Measurements from ENCODE around the gene PI4KB.

Gene PI4KB

GRCh38 chr1:151311589-151312331, 15.5 kb downstream of the PI4KB start:
- DNase-seq (ENCODE audit: low spot score), result no peak

DNA sequence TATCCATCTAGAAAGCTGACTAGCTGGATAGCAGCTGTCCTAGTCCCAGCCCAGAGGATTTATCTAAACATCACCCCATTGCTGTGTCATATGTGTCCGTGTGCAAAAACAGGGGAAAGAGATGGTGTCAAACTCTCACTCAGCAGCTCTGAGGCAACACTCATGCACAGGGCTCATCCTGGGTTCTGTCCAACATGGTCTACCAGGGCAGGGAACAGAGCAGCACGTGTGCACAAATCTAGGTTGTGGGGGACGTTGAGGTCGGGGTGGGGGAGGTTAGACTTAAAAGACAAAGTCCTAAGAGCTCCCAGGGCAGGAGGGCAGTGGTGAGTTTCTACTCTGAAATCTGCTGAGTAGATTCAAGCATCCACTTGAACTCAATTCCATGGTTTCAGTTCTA, 16.2 kb downstream of the PI4KB start:
- no peak for DNase-seq (ENCODE audit: low spot score)

GRCh38 chr1:151309811-151310323, 17.3 kb downstream of the PI4KB start:
- peak; percentile 77 for DNase-seq (ENCODE audit: low spot score)

DNA sequence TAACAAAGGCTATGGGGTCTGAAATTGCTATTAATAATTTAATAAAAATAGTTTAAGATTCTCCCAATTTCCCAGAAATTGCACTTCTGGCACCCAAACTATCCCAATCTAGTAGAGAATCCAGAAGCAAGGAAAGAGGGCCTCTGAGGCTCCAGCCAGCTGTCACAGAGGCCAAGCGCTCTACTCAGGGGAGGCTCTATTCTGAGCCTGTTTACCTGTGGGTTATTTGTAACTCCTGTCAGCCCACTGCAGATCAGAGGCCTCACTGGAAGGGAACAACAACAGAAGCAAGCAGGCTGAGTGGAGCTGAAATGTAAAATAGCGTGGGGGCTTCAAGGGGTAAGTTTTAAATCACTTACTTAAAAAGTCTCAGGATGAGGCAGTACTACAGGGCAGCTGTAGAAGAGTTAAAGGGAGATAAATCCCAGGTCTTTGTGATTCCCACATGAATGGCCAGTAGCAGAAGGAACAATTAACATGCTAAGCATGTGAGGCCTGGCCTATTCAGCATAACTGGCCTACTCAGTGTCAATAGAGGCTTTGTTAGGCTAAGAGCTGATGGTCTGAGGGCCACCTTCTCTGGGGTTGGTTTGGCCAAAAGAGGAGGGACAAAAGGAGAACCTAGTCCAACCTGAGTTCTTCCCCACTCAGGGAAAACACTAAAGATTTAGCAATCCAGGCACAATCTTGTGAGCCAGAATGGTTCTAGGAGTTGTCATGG, 32.3 kb downstream of the PI4KB start:
- DNase-seq (ENCODE audit: low spot score), result no peak

- DNase-seq (ENCODE audit: low spot score), result no peak
Measured at GRCh38 chr1:151293093-151293492, 34.1 kb downstream of the PI4KB start.

DNA sequence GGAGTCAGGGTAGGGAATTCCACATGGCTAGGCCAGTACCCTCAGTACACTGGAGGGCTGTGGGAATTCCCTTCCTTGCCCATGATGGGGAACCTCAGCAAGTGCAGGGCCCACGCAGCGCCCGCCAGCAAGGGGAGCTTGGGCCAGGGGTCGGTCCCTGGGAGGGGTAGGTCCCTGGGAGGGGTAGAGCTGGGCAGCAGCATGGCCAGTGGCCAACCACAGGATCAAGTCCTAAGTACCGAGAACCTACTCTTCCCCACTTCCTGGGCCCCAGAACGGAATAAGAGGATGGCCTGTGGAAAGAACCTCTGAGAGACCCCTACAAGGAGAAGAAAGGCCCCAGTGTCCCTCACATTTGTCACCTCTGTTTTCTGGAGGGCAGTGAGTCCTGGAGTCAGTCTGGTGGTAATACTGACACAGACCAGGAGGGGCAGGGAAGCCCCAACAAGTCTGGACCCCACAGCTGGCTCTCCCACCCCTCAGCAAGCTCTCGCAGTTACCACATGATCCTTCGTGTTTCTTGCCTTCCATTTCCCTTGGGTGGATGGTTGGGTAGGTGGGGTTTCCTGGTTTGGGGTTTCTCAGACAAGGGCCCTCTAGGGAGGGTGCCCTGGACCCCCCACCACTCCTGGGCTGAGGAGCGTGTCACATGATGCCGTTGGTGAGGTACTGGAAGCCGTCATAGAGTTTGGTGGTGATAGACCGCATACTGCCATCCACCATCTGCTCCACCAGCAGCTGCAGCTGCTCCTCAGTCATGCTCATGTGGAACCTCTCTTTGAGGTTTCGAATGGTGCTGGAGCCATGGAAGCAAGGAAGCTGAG, 34.8 kb downstream of the PI4KB start:
- no peak for DNase-seq (ENCODE audit: low spot score)

DNA sequence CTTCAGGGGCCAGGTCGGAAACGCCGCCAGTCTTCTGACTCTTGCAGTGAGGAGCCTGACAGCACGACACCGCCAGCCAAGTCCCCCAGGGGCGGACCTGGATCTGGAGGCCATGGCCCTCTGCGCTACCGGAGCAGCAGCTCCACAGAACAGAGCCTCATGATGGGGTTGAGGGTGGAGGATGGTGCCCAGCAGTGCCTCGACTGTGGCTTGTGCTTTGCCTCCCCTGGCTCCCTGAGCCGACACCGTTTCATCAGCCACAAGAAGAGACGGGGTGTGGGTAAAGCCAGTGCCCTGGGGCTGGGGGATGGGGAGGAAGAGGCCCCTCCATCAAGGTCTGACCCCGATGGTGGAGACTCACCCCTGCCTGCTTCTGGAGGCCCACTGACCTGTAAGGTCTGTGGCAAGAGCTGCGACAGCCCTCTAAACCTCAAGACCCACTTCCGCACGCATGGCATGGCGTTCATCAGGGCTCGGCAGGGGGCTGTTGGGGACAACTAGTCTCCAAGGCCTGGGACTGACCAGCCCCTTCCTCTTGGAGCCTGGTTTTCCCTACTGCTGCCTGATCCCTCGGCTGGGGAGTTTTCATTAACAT, 36.4 kb downstream of the PI4KB start:
- DNase-seq (ENCODE audit: low spot score), result no peak

DNA sequence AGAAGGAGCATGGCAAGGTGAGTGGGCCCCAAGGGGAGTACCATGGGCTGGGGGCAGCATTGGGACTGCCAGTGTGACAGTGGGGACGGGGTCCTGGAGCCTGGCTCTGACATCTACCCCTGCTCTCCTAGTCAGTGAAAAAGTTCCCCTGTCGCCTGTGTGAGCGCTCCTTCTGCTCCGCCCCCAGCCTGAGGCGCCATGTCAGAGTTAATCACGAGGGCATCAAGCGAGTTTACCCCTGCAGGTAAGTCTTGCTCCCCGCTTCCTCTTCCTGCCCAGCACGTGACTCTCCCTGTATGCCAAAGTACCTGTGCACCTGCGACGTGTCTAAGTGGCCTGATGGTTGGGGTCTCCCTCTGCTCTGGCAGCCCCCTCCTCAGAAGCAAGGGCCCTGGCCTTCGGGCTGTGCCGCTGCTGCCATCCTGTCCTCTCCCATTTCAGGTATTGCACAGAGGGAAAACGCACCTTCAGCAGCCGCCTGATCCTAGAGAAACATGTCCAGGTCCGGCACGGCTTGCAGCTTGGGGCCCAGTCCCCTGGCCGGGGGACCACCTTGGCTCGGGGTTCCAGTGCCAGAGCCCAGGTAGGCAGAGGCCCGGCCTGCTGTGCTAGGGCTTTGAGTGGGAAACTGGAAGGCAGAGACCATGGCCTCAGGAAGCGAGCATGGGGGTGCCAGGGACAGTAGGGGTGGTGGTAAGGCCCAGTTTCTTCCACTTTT, 37.1 kb downstream of the PI4KB start:
- no peak for DNase-seq (ENCODE audit: low spot score)

GRCh38 chr1:151289080-151289935, 37.9 kb downstream of the PI4KB start:
- no peak for DNase-seq (ENCODE audit: low spot score)

GRCh38 chr1:151288502-151288901, 38.7 kb downstream of the PI4KB start:
- no peak for DNase-seq (ENCODE audit: low spot score)

DNA sequence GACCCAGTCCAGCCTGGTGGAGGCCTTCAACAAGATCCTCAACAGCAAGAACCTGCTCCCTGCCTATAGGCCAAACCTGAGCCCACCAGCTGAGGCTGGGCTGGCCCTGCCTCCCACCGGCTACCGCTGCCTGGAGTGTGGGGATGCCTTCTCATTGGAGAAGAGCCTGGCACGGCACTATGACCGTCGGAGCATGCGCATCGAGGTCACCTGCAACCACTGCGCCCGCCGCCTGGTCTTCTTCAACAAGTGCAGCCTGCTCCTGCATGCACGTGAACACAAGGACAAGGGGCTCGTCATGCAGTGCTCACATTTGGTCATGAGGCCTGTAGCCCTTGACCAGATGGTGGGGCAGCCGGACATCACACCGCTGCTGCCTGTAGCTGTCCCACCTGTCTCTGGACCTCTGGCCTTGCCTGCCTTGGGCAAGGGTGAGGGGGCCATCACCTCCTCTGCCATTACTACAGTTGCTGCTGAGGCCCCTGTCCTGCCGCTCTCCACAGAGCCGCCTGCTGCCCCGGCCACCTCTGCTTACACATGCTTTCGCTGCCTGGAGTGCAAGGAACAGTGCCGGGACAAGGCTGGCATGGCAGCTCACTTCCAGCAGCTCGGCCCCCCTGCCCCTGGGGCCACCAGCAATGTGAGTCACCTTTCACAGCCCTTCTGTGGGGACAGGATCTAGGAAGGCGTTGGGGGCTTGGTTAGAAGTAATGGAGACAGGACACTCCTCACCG, 39.3 kb downstream of the PI4KB start:
- no peak for DNase-seq (ENCODE audit: low spot score)

DNA sequence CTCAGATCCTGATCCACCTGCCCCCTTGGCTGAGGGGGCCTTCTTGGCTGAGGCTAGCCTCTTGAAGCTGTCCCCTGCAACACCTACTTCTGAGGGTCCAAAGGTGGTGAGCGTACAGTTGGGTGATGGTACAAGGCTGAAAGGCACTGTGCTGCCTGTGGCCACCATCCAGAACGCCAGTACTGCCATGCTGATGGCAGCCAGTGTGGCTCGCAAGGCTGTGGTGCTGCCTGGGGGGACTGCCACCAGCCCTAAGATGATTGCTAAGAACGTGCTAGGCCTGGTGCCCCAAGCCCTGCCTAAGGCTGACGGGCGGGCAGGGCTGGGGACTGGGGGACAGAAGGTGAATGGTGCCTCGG, 39.9 kb downstream of the PI4KB start:
- DNase-seq (ENCODE audit: low spot score), result no peak

GRCh38 chr1:151286619-151287340, 40.4 kb downstream of the PI4KB start:
- no peak for DNase-seq (ENCODE audit: low spot score)

DNA sequence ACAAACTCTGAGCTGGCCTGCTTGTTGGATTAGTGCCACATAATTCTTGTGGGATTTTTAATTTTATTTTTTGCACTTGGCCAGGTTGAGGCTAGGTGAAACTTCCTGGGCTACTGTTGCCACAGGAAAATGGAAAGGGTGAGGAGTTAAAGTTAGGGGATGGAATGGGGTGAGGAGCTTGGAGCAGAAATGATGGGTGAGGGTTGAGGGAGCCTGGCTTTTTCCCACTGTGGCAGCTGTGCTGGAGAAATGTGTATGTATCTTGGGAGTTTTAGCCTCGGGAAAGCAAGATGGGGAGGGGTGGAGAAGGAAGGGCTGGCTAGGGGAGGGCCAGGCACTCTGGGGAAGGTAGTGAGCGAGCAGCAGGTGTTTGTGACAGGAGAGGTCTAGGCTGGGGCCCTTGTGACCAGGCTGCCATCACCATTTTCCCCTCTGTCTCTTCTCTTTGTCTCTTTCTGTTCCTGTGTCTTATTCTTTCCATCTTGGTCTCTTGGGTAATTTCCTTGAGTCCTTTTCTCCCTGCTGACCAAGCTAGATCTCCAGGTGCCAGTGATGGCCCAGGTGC, 43.1 kb downstream of the PI4KB start:
- DNase-seq (ENCODE audit: low spot score), result no peak

DNA sequence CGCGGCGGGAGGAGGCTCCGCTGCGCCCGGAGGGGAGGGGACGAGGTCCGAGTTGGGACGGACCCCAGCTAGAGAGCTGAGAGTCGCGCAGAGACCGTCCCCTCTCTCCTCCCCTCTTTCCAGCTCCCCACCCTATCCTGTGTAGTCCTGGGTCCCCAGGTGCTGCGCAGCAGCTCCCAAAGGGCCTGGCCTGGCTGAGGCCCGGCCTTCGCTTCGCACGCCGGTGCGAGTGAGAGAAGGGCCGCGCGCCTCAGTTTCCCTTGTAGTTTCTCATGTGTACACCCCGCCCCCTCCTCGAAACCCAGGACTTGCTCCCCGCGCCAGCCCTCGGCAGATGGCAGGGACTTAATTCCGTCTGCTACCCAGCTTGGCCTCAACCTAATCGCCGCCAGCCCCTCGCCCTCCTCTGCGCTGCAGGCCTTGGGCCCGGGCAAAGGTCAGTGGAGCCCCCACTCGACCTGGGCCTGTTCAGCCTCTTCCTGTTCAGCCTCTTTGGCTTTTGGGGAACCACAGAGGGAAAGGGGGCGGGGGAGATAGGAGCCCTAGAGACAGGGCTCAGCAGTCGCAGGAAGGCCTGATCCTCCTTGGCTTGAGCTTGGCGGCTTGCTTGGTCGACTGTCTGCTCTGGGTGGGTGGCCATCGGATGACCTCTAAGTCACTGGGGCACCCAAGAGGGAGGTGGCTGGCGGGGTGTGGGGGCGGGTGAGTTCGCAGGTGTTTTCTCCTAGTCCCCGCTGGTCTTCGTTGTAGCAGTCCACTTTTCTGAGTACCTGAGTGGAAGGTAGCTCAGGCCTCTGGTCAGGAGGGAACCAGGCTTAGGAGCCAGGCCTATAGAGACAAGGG, 44.1 kb downstream of the PI4KB start:
- DNase-seq (ENCODE audit: low spot score), result peak; percentile 79

GRCh38 chr1:151281969-151282882, 45.0 kb downstream of the PI4KB start, which contains the start of gene ZNF687:
Gene ZNF687 (plus strand): TSS chr1:151282299. CDS start chr1:151286292, 3,993 bp downstream.
- peak; percentile 99 for DNase-seq (ENCODE audit: low spot score)
